Measurements from ENCODE around the gene TPD52L2. TPM values are rescaled to one million over a fixed set of nuclear protein-coding genes. Genes with fewer than 3 reads are reported as not detected.

Gene TPD52L2
- total RNA-seq, 1 experiment from 2014 or later = 293 TPM

- Mint-ChIP-seq H3K27me3 (ENCODE audit: insufficient read depth, unreplicated experiment) (peaks cover 9% of the 10 kb centered on the region), H3K36me3 (ENCODE audit: insufficient read depth, unreplicated experiment) (peaks cover 6% of the 10 kb centered on the region), H3K4me1 (ENCODE audit: low read depth, unreplicated experiment) (peaks cover 10% of the 10 kb centered on the region), H3K4me3 (ENCODE audit: unreplicated experiment) (peak overlapping the region; percentile 71), H3K9me3 (ENCODE audit: unreplicated experiment) (no peaks in the 10 kb centered on the region), H3K27ac (ENCODE audit: unreplicated experiment) (no peak overlapping the region)
- Histone ChIP-seq H3K36me3 (ENCODE audit: control insufficient read depth, insufficient read depth, low read length) (no peaks in the 10 kb centered on the region), H3K9me3 (no peaks in the 10 kb centered on the region), H3K4me3 (ENCODE audit: low read depth, low read length) (peak overlapping the region; percentile 59), H3K27me3 (replicated peaks; ENCODE audit: control insufficient read depth, insufficient read depth, low read length) (peaks cover 11% of the 10 kb centered on the region), H3K4me1 (peaks cover 27% of the 10 kb centered on the region)
- POLR2A ChIA-PET = interaction anchor here (0.6 kb wide), 1 partner anchor 146 kb away, joined by 3 read pairs; no protein-coding TSS in a partner anchor
- TSS peak; percentile 45 for BruUV-seq (replicated peaks)
- no peak for DNase-seq
- CTCF ChIA-PET = interaction anchor here (0.6 kb wide), 1 partner anchor 88 kb away, joined by 3 read pairs; no protein-coding TSS in a partner anchor
- intact Hi-C loops (cut with micrococcal nuclease; ENCODE audit: unreplicated experiment) = no loop called here
- TF ChIP-seq CTCF (IDR thresholded peaks at IDR 0.05; ENCODE audit: insufficient read depth in 1 of 2, low read depth in 1 of 2, low read length in 1 of 2, severe bottlenecking in 1 of 2, unreplicated experiment in 1 of 2) = no peak
Observed at GRCh38 chr20:63829603-63829944, 35.5 kb upstream of the TPD52L2 start.

GRCh38 chr20:63829945-63830835, 34.9 kb upstream of the TPD52L2 start:
- intact Hi-C loops (cut with micrococcal nuclease; ENCODE audit: unreplicated experiment) = no loop called here
- Mint-ChIP-seq H3K9me3 (ENCODE audit: unreplicated experiment) (no peaks in the 10 kb centered on the region), H3K36me3 (ENCODE audit: insufficient read depth, unreplicated experiment) (peaks cover 6% of the 10 kb centered on the region), H3K4me3 (ENCODE audit: unreplicated experiment) (peak overlapping the region; percentile 71), H3K4me1 (ENCODE audit: low read depth, unreplicated experiment) (peaks cover 17% of the 10 kb centered on the region), H3K27me3 (ENCODE audit: insufficient read depth, unreplicated experiment) (peaks cover 9% of the 10 kb centered on the region), H3K27ac (ENCODE audit: unreplicated experiment) (no peak overlapping the region)
- no peak for TF ChIP-seq CTCF (IDR thresholded peaks at IDR 0.05; ENCODE audit: insufficient read depth in 1 of 2, low read depth in 1 of 2, low read length in 1 of 2, severe bottlenecking in 1 of 2, unreplicated experiment in 1 of 2)
- CTCF ChIA-PET = interaction anchor here (0.6 kb wide), 1 partner anchor 88 kb away, joined by 3 read pairs; no protein-coding TSS in a partner anchor
- no peak for DNase-seq
- Histone ChIP-seq H3K36me3 (ENCODE audit: control insufficient read depth, insufficient read depth, low read length) (no peaks in the 10 kb centered on the region), H3K27me3 (replicated peaks; ENCODE audit: control insufficient read depth, insufficient read depth, low read length) (peaks cover 11% of the 10 kb centered on the region), H3K4me1 (peaks cover 32% of the 10 kb centered on the region), H3K9me3 (no peaks in the 10 kb centered on the region), H3K4me3 (ENCODE audit: low read depth, low read length) (peak overlapping the region; percentile 59)
- POLR2A ChIA-PET = no interaction called here
- no TSS peak for BruUV-seq (replicated peaks)

GRCh38 chr20:63830841-63831588, 34.1 kb upstream of the TPD52L2 start, which contains the start of gene ZBTB46:
ZBTB46 (minus strand) TSS chr20:63831264; CDS start chr20:63790757, 40,507 bp downstream.
- H3K9me3 ChIP-seq = no peaks in the 10 kb centered on the region
- peak within 1 kb of the TSS; percentile 59 for H3K4me3 ChIP-seq (ENCODE audit: low read depth, low read length)
- Mint-ChIP-seq H3K36me3 (ENCODE audit: insufficient read depth, unreplicated experiment) (peaks cover 11% of the 10 kb centered on the region), H3K4me1 (ENCODE audit: low read depth, unreplicated experiment) (peaks cover 23% of the 10 kb centered on the region), H3K27me3 (ENCODE audit: insufficient read depth, unreplicated experiment) (peaks cover 9% of the 10 kb centered on the region), H3K27ac (ENCODE audit: unreplicated experiment) (no peak within 1 kb of the TSS), H3K9me3 (ENCODE audit: unreplicated experiment) (no peaks in the 10 kb centered on the region), H3K4me3 (ENCODE audit: unreplicated experiment) (peak within 1 kb of the TSS; percentile 71)
- DNase-seq = peak in 1 of 2 experiments; percentile 90
- peaks cover 36% of the 10 kb centered on the region for H3K4me1 ChIP-seq
- ChIA-PET CTCF (no interaction called here), POLR2A (no interaction called here)
- intact Hi-C loops (cut with micrococcal nuclease; ENCODE audit: unreplicated experiment) = no loop called here
- no peaks in the 10 kb centered on the region for H3K36me3 ChIP-seq (ENCODE audit: control insufficient read depth, insufficient read depth, low read length)
- BruUV-seq (replicated peaks) = no TSS peak
- no peak for TF ChIP-seq CTCF (IDR thresholded peaks at IDR 0.05; ENCODE audit: insufficient read depth in 1 of 2, low read depth in 1 of 2, low read length in 1 of 2, severe bottlenecking in 1 of 2, unreplicated experiment in 1 of 2)
- peaks cover 11% of the 10 kb centered on the region for H3K27me3 ChIP-seq (replicated peaks; ENCODE audit: control insufficient read depth, insufficient read depth, low read length)
